A549 (cell line): ENCODE data around the gene SUFU.

Experiments
- CEBPB ChIP-seq, 2 experiments: fragments of >200 bp in 1 of 2; sonication (Bioruptor Twin) in 1 of 2; formaldehyde crosslinking in 1 of 2; IDR thresholded peaks; 2 replicates each; pipeline ENCODE4 v1.6.1; 2012 to 2016
- CTCF ChIP-seq: fragments of >200 bp; sonication (Bioruptor Twin); formaldehyde crosslinking; IDR thresholded peaks from 3 replicates; pipeline ENCODE4 v1.5.1; 2016
- POLR2A ChIP-seq: IDR thresholded peaks from 2 replicates; pipeline ENCODE4 v1.6.1; 2012; ENCODE audit warnings: mild to moderate bottlenecking, low read length
- SREBF2 ChIP-seq: fragments of 450-650 bp; IDR thresholded peaks from 2 replicates; pipeline ENCODE4 v1.6.1; 2014; ENCODE audit warnings: mild to moderate bottlenecking, moderate library complexity
- TF ChIP-seq, protein P1 (sequence below): IDR thresholded peaks from 2 replicates; pipeline ENCODE4 v1.6.1; 2012
- TF ChIP-seq, protein P2 (sequence below): fragments of >200 bp; sonication (Bioruptor Twin); formaldehyde crosslinking; IDR thresholded peaks from 2 replicates; pipeline ENCODE4 v1.6.1; 2016

GRCh38 chr10:102652170-102652916 is 148.6 kb downstream of the SUFU start:
- TF ChIP-seq, protein P1, sequence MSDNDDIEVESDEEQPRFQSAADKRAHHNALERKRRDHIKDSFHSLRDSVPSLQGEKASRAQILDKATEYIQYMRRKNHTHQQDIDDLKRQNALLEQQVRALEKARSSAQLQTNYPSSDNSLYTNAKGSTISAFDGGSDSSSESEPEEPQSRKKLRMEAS, result no peak
- TF ChIP-seq CTCF, result no peak
- no peak for TF ChIP-seq SREBF2
- TF ChIP-seq POLR2A, result no peak
- TF ChIP-seq, protein P2, sequence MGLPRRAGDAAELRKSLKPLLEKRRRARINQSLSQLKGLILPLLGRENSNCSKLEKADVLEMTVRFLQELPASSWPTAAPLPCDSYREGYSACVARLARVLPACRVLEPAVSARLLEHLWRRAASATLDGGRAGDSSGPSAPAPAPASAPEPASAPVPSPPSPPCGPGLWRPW, result no peak
- TF ChIP-seq CEBPB (IDR thresholded peaks at IDR 0.05), result no peak
